HG03575 (cell line): ENCODE results near the gene SORL1-AS1.

Source experiments
- ATAC-seq: cut with Tn5 transposase; IDR thresholded peaks from one replicate; pipeline ENCODE4 v1.9.1; 2021; ENCODE audit not compliant: unreplicated experiment, insufficient number of reproducible peaks, low FRiP score; ENCODE audit errors: extremely low read depth

The SORL1-AS1 gene

GRCh38 chr11:121456151-121456550, 3.4 kb upstream of the SORL1-AS1 start:
- ATAC-seq, result no peak

- ATAC-seq, result no peak
These were observed 2.3 kb upstream of the SORL1-AS1 start for GRCh38 chr11:121455115-121455514.

GRCh38 chr11:121453589-121454299, 977 bp upstream of the SORL1-AS1 start:
- no peak for ATAC-seq

GRCh38 chr11:121451986-121452608, 670 bp downstream of the SORL1-AS1 start, which contains the start of gene SORL1:
TSS of gene SORL1 (plus strand) at chr11:121452314. CDS start at chr11:121452332, 18 bp downstream.
- ATAC-seq, result no peak

GRCh38 chr11:121451178-121451985, 1.4 kb downstream of the SORL1-AS1 start:
- ATAC-seq, result no peak

GRCh38 chr11:121450401-121450800, 2.4 kb downstream of the SORL1-AS1 start:
- no peak for ATAC-seq

- ATAC-seq, result no peak
These were observed 3.1 kb downstream of the SORL1-AS1 start for GRCh38 chr11:121449626-121450025.

GRCh38 chr11:121449123-121449522, 3.6 kb downstream of the SORL1-AS1 start:
- ATAC-seq, result no peak

- no peak for ATAC-seq
These were observed 4.3 kb downstream of the SORL1-AS1 start for GRCh38 chr11:121448431-121448941.

GRCh38 chr11:121448011-121448410, 4.8 kb downstream of the SORL1-AS1 start:
- ATAC-seq, result no peak

GRCh38 chr11:121446752-121447156, 6.0 kb downstream of the SORL1-AS1 start:
- no peak for ATAC-seq

GRCh38 chr11:121445071-121445768, 7.5 kb downstream of the SORL1-AS1 start:
- no peak for ATAC-seq

- ATAC-seq, result no peak
These were observed 8.2 kb downstream of the SORL1-AS1 start for GRCh38 chr11:121444526-121444925.

- no peak for ATAC-seq
These were observed 9.0 kb downstream of the SORL1-AS1 start for GRCh38 chr11:121443688-121444275.

- ATAC-seq, result no peak
These were observed 11.2 kb downstream of the SORL1-AS1 start for GRCh38 chr11:121441521-121441920.

GRCh38 chr11:121439759-121440158, 13.0 kb downstream of the SORL1-AS1 start:
- ATAC-seq, result no peak

GRCh38 chr11:121439337-121439736, 13.4 kb downstream of the SORL1-AS1 start:
- no peak for ATAC-seq

GRCh38 chr11:121437686-121438078, 15.1 kb downstream of the SORL1-AS1 start:
- no peak for ATAC-seq
